ENCODE measurements around the gene INSL6.
"Not testable (repeated sequence)": the region's sequence is repeated elsewhere in the genome, so short reads cannot be mapped to it uniquely, and the experiment has no call there.

Gene INSL6

GRCh38 chr9:5188060-5188984 lies 2.9 kb upstream of the INSL6 start:
- POLR2A ChIA-PET: no interaction called here
- DNase-seq (ENCODE audit: extremely low spot score): no peak
- CTCF ChIA-PET: no interaction called here
- TF ChIP-seq FOXK2 (IDR thresholded peaks at IDR 0.05): no peak
- TF ChIP-seq ELF4 (IDR thresholded peaks at IDR 0.05): no peak
- no peak for TF ChIP-seq TARDBP (IDR thresholded peaks at IDR 0.05)
- TF ChIP-seq NFRKB (IDR thresholded peaks at IDR 0.05): no peak
- TF ChIP-seq BHLHE40 (IDR thresholded peaks at IDR 0.05; ENCODE audit: borderline replicate concordance): no peak
- no peak for TF ChIP-seq SP1 (IDR thresholded peaks at IDR 0.05)
- TF ChIP-seq SUZ12 (IDR thresholded peaks at IDR 0.05): no peak
- no peak for TF ChIP-seq HDGF (IDR thresholded peaks at IDR 0.05; ENCODE audit: borderline replicate concordance)
- no peak for TF ChIP-seq FOXM1 (IDR thresholded peaks at IDR 0.05; ENCODE audit: borderline replicate concordance)
- no peak for TF ChIP-seq ZNF384 (IDR thresholded peaks at IDR 0.05)
- no peak for TF ChIP-seq PKNOX1 (IDR thresholded peaks at IDR 0.05)
- TF ChIP-seq ARNT (IDR thresholded peaks at IDR 0.05): no peak
- no peak for TF ChIP-seq L3MBTL2 (conservative IDR thresholded peaks at IDR 0.05)
- no peak for TF ChIP-seq FOXA1 (IDR thresholded peaks at IDR 0.05)
- TF ChIP-seq CTBP1 (IDR thresholded peaks at IDR 0.05; ENCODE audit: borderline replicate concordance): no peak
- TF ChIP-seq LEF1 (IDR thresholded peaks at IDR 0.05; ENCODE audit: borderline replicate concordance): no peak

- ChIA-PET CTCF (interaction anchor here (0.6 to 1.1 kb wide), 5 partner anchors 23 to 427 kb away, joined by 3 to 6 read pairs (median 3); no protein-coding TSS in a partner anchor), POLR2A (interaction anchor here (1.0 kb wide), 1 partner anchor 202 kb away, joined by 3 read pairs; the partner anchor contains the start of gene JAK2)
- no peak for TF ChIP-seq FOXA1 (IDR thresholded peaks at IDR 0.05)
- TF ChIP-seq SP1 (IDR thresholded peaks at IDR 0.05): no peak
- no peak for TF ChIP-seq L3MBTL2 (conservative IDR thresholded peaks at IDR 0.05)
- TF ChIP-seq HDGF (IDR thresholded peaks at IDR 0.05; ENCODE audit: borderline replicate concordance): no peak
- DNase-seq (ENCODE audit: extremely low spot score): peak; percentile 41
These were observed 1.2 kb upstream of the INSL6 start for GRCh38 chr9:5186416-5187169.

- DNase-seq (ENCODE audit: extremely low spot score): no peak
- POLR2A ChIA-PET: no interaction called here
- CTCF ChIA-PET: no interaction called here
- TF ChIP-seq ZNF384 (IDR thresholded peaks at IDR 0.05) (no peak), ARNT (IDR thresholded peaks at IDR 0.05) (no peak), LEF1 (IDR thresholded peaks at IDR 0.05; ENCODE audit: borderline replicate concordance) (no peak), FOXA1 (IDR thresholded peaks at IDR 0.05) (no peak), L3MBTL2 (conservative IDR thresholded peaks at IDR 0.05) (no peak), SUZ12 (IDR thresholded peaks at IDR 0.05) (no peak), ELF4 (IDR thresholded peaks at IDR 0.05) (no peak), HDGF (IDR thresholded peaks at IDR 0.05; ENCODE audit: borderline replicate concordance) (no peak), NFRKB (IDR thresholded peaks at IDR 0.05) (no peak), TARDBP (IDR thresholded peaks at IDR 0.05) (no peak), SP1 (IDR thresholded peaks at IDR 0.05) (no peak), FOXK2 (IDR thresholded peaks at IDR 0.05) (no peak), FOXM1 (IDR thresholded peaks at IDR 0.05; ENCODE audit: borderline replicate concordance) (no peak), PKNOX1 (IDR thresholded peaks at IDR 0.05) (no peak), CTBP1 (IDR thresholded peaks at IDR 0.05; ENCODE audit: borderline replicate concordance) (no peak), BHLHE40 (IDR thresholded peaks at IDR 0.05; ENCODE audit: borderline replicate concordance) (no peak)
These were observed 663 bp downstream of the INSL6 start for GRCh38 chr9:5184776-5185175.

GRCh38 chr9:5180631-5181030 lies 4.8 kb downstream of the INSL6 start:
- POLR2A ChIA-PET; DNase-seq (ENCODE audit: extremely low spot score); CTCF ChIA-PET: not testable (repeated sequence)

- TF ChIP-seq HDGF (IDR thresholded peaks at IDR 0.05; ENCODE audit: borderline replicate concordance) (no peak), CTBP1 (IDR thresholded peaks at IDR 0.05; ENCODE audit: borderline replicate concordance) (no peak), FOXA1 (IDR thresholded peaks at IDR 0.05) (no peak), ARNT (IDR thresholded peaks at IDR 0.05) (no peak), BHLHE40 (IDR thresholded peaks at IDR 0.05; ENCODE audit: borderline replicate concordance) (no peak), PKNOX1 (IDR thresholded peaks at IDR 0.05) (no peak), SP1 (IDR thresholded peaks at IDR 0.05) (no peak), NFRKB (IDR thresholded peaks at IDR 0.05) (no peak), FOXM1 (IDR thresholded peaks at IDR 0.05; ENCODE audit: borderline replicate concordance) (no peak), SUZ12 (IDR thresholded peaks at IDR 0.05) (no peak), L3MBTL2 (conservative IDR thresholded peaks at IDR 0.05) (no peak), FOXK2 (IDR thresholded peaks at IDR 0.05) (no peak), TARDBP (IDR thresholded peaks at IDR 0.05) (no peak), ELF4 (IDR thresholded peaks at IDR 0.05) (no peak), ZNF384 (IDR thresholded peaks at IDR 0.05) (no peak), LEF1 (IDR thresholded peaks at IDR 0.05; ENCODE audit: borderline replicate concordance) (no peak)
- POLR2A ChIA-PET: no interaction called here
- CTCF ChIA-PET: interaction anchor here (0.6 kb wide), 1 partner anchor 337 kb away, joined by 3 read pairs; no protein-coding TSS in a partner anchor
- no peak for DNase-seq (ENCODE audit: extremely low spot score)
These were observed 7.2 kb downstream of the INSL6 start for GRCh38 chr9:5178126-5178805.
